Measurements from ENCODE around the gene CSMD2. TPM values are rescaled to one million over a fixed set of nuclear protein-coding genes. Genes with fewer than 3 reads are reported as not detected.

Gene CSMD2
- total RNA-seq, 1 experiment from 2014 or later: 13.2 TPM

- Mint-ChIP-seq H3K27ac (peak overlapping the region; percentile 71; the same call in 1 of the 2 replicates), H3K4me3 (no peak overlapping the region), H3K27me3 (ENCODE audit: low read depth) (no peaks in the 10 kb centered on the region), H3K4me1 (peaks cover 53% of the 10 kb centered on the region), H3K36me3 (no peaks in the 10 kb centered on the region), H3K9me3 (no peaks in the 10 kb centered on the region)
- ChIA-PET CTCF (interaction anchor here (1.2 to 1.5 kb wide), 2 partner anchors 33 to 134 kb away, joined by 3 to 6 read pairs; no protein-coding TSS in a partner anchor), POLR2A (interaction anchor here (0.7 kb wide), 1 partner anchor 18 kb away, joined by 3 read pairs; no protein-coding TSS in a partner anchor)
- ATAC-seq: peak; percentile 54
- DNase-seq (ENCODE audit: low spot score): no peak
- TF ChIP-seq USF1 (CRISPR knock-in tag; IDR thresholded peaks at IDR 0.05) (0 out of 2 replicates have a peak, but pooled peaks have one; percentile 41), E2F4 (CRISPR knock-in tag; IDR thresholded peaks at IDR 0.05; ENCODE audit: borderline replicate concordance, low read depth) (no peak), ZNF671 (CRISPR knock-in tag; IDR thresholded peaks at IDR 0.05) (no peak), USF2 (CRISPR knock-in tag; IDR thresholded peaks at IDR 0.05) (peak; percentile 75), NFATC4 (CRISPR knock-in tag; IDR thresholded peaks at IDR 0.05) (no peak)
Measured at GRCh38 chr1:34147301-34147700, 17.7 kb downstream of the CSMD2 start.

GRCh38 chr1:34144766-34145165, 20.3 kb downstream of the CSMD2 start:
- peaks cover 2% of the 10 kb centered on the region; the same call in 1 of the 2 replicates for H3K36me3 Mint-ChIP-seq
- no peaks in the 10 kb centered on the region for H3K27me3 Mint-ChIP-seq (ENCODE audit: low read depth)
- POLR2A ChIA-PET: no interaction called here
- H3K27ac Mint-ChIP-seq: no peak overlapping the region
- CTCF ChIA-PET: no interaction called here
- TF ChIP-seq E2F1 (CRISPR knock-in tag; IDR thresholded peaks at IDR 0.05): no peak
- TF ChIP-seq AR (CRISPR knock-in tag; IDR thresholded peaks at IDR 0.05): no peak
- TF ChIP-seq CBFB (CRISPR knock-in tag; IDR thresholded peaks at IDR 0.05; ENCODE audit: low read depth): no peak
- no peak for TF ChIP-seq E2F5 (CRISPR knock-in tag; IDR thresholded peaks at IDR 0.05)
- no peak for TF ChIP-seq JAZF1 (CRISPR knock-in tag; IDR thresholded peaks at IDR 0.05)
- no peak for TF ChIP-seq ZNF396 (CRISPR knock-in tag; IDR thresholded peaks at IDR 0.05; ENCODE audit: borderline replicate concordance)
- TF ChIP-seq PRDM15 (CRISPR knock-in tag; IDR thresholded peaks at IDR 0.05): no peak
- TF ChIP-seq ZNF416 (CRISPR knock-in tag; IDR thresholded peaks at IDR 0.05): no peak
- no peak for TF ChIP-seq ZNF263 (CRISPR knock-in tag; IDR thresholded peaks at IDR 0.05; ENCODE audit: low read depth)
- no peak for TF ChIP-seq ARID4B (CRISPR knock-in tag; IDR thresholded peaks at IDR 0.05; ENCODE audit: borderline replicate concordance)
- TF ChIP-seq HMGA2 (CRISPR knock-in tag; IDR thresholded peaks at IDR 0.05): no peak
- TF ChIP-seq PRRX2 (CRISPR knock-in tag; IDR thresholded peaks at IDR 0.05): no peak
- H3K4me1 Mint-ChIP-seq: peaks cover 59% of the 10 kb centered on the region
- no peaks in the 10 kb centered on the region for H3K9me3 Mint-ChIP-seq
- H3K4me3 Mint-ChIP-seq: no peak overlapping the region
- no peak for ATAC-seq
- DNase-seq (ENCODE audit: low spot score): no peak

Measured in WTC11 (cell line).